ENCODE results near the gene UCN.
"Not testable (repeated sequence)": the region's sequence is repeated elsewhere in the genome, so short reads cannot be mapped to it uniquely, and the experiment has no call there.

DNA sequence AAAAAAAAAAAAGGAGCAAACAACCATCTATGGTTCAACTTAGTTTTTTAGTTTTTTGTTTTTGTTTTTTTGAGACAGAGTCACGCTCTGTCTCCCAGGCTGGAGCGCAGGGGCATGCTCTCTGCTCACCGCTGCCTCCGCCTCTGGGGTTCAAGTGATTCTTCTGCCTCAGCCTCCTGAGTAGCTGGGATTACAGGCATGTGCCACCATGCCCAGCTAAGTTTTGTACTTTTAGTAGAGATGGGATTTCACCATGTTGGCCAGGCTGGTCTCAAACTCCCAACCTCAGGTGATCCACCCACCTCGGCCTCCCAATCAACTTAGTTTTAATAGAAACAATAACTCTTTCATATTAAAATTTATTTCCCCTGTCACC lies 45.1 kb upstream of the UCN start:
- not testable (repeated sequence) for TF ChIP-seq EP300 (IDR thresholded peaks at IDR 0.05); CTCF (IDR thresholded peaks at IDR 0.05); POLR2A (IDR thresholded peaks at IDR 0.05; ENCODE audit: low read depth); POLR2AphosphoS5 (IDR thresholded peaks at IDR 0.05)
